Effector CD8-positive, alpha-beta T cell (primary cell): ENCODE data around the gene KRT16.
"Not testable (repeated sequence)": the region's sequence is repeated elsewhere in the genome, so short reads cannot be mapped to it uniquely, and the experiment has no call there.

ENCODE experiments used
- DNase-seq: peaks from one replicate; lab custom pipeline; 2025; lab: John Stamatoyannopoulos, UW

Gene KRT16

DNA sequence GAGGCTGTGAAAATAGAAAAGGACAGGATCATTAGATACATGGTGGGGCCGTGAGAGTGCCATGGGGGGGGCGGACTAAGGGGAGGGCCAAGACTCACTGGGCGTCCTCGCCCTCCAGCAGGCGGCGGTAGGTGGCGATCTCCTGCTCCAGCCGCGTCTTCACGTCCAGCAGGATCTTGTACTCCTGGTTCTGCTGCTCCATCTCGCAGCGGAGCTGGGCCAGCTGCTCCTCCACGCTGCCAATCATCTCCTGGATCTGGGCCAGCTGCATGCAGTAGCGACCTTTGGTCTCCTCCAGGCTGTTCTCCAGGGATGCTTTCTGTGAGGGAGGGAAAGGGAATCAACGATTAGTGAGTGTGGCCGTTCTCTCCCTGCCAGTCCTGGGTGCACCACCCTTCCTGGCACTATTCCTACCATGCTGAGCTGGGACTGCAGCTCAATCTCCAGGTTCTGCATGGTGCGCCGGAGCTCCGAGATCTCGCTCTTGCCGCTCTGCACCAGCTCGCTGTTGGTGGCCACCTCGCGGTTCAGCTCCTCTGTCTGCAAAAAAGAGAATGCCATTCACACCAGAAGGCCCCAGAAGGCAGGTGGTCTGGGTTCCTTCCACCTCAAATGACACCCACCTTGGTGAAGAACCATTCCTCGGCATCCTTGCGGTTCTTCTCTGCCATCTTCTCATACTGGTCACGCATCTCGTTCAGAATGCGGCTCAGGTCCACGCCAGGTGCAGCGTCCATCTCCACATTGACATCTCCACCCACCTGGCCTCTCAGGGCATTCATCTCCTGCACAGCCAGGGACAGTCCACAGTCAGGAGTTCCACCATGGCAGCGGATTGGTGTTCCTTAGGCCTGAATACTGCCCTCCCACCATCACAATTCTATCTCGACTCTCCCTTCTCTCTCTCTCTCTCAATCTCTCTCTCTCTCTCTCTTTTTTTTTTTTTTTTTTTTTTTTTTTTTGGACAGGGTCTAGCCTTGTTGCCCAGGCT lies 29.1 kb downstream of the KRT16 start:
- no peak for DNase-seq

DNA sequence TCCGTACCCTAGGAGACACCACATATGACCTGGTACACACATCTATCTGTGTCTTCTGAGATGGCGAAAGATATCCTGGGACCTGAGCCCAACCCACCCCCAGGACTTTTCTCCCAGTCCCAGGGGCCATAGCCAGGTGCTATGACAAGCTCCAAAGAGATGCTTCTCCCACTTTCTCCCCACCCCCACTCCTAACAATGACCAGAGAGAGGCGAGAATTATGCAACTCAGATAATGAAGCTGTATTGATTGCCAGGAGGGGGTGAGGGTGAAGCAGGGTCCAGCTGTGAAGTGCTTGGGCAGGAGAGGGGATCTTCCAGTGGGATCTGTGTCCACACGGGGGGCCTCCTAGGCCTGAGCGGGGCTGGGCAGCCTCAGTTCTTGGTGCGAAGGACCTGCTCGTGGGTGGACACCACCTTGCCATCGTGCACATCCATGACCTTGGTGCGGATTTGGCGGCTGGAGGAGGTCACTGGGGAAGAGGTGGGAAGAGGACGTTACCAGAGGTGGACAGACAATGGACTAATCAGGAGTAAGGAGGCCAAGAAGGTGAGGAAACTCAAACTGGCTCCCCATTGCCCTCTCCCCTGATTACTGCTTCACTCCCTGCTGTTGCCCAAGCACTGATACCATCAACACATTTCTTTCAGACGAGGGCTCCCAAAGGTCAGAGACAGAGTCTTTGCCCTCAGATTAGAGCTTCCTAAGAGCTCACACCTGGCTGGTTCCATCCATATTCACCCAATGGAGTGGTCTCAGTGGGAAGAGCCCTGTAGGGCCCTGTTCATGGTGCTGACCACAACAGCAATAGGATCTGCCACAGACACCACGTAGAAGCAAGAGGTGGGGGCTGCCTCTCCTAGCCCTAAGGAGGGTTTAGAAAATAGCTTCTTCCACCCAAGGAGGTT lies 30.3 kb downstream of the KRT16 start:
- DNase-seq, result not testable (repeated sequence)

DNA sequence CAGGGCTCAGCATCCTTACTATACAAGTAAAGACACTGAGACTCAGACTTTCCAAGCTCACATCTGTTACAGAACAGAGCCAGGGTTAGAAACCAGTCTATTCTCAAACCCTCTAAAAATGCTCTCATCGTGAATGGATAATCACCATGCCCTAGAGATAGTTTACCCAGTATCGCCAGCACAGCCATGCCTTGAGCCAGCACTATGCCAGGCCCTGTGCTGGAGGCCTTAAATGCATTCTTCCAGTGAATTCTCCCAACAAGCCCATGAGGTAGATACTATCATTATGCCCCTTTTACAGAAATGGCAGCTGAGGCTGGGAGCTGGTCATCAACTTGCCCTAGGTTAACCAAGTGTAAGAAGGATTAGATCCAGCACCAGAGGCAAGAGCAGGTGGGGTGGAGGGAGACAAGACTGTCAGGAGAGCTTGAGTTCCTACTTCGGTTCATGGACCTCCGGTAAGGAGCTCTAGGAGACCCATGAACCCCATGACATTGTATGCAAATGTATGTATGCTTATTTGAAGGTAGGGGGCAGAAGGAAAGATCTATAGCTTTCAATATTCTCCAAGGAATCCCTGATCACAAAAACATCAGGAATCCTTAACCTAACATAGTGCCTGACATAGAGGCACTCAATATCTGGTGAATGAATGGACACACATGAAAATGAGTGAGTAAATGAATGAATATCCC lies 31.1 kb downstream of the KRT16 start:
- DNase-seq, result no peak

DNA sequence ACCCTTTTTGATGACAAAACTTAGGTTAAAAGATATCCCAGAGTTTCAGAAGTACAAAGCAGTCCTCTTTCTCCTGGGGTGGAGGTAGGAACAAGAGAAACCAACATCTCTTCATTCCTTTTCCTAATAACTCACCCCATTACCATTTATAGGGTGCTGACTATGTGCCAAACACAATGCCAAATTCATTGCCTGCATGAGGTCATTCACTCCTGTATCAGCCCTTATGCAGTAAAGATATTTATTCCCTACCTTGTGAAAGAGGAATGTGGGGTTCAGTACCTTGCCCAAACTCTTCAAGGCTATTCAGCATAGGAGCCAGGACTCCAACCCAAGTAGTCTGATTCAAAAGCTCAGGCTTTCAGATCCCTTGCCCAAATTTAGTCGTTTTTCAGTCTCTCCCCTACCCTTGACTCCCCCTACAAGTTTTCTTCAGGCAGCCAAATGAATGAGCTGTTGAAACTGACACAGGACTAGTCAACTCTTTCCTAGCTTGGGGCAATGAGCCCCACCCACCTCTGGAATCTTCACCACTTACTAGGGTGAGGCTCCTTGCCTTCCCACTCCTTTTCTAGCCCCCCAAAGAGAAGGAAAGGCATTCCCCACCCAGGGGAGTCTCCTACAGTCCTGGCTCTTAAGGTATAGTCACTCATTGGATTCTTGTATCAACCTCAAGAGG lies 31.7 kb downstream of the KRT16 start:
- no peak for DNase-seq

DNA sequence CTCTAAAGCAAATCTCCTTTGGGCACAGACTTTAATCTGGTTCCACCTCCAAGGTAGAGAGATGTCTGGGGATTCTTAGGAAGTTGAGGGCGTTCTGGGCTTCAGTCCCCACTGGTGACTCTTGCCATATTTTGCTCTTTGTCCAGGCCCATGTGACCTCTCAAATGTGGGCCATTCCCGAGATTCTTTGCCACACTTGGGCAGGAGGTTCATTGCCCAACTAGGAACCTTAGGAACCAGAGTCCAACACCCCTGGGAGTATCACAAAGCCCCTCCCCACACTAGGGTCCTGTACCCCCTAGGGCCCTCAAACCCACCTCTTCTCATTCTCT lies 32.4 kb downstream of the KRT16 start:
- DNase-seq, result no peak

DNA sequence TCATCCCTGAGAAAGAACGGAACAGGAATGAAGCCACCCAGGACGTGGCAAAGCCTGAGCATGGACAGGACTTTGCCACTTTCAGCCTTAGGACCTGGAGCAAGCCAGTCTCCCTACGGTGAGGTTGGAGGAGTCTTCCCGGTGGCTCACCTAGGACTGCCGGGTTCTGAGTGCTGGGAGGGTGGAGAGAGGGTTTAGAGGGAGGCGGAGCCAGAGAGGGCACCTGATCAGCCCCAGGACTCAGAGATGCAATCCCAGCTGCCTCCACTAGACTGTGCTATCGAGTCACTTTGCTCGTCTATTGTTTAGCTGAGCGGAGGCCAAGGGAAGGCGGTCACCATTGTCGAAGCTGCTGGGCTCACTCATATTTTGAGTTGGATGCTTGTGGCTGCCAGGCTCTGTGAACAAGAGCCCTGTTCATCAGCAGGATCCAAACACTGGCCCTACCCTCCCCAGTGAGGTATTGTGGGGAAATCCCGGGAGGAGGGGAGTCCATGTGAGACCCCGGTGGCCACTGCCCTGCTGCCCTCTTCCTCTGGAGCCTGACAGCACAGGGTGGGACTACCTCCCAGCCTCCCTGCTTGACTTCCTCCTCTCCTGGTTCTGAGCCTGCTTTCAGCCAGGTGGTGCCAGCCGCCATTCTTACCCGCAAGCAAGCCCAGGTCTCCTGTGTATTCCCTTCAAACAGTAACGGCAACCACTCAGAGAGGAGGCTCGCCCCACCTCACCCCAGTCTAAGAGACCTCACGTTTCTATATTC lies 32.9 kb downstream of the KRT16 start:
- DNase-seq, result peak; percentile 8

DNA sequence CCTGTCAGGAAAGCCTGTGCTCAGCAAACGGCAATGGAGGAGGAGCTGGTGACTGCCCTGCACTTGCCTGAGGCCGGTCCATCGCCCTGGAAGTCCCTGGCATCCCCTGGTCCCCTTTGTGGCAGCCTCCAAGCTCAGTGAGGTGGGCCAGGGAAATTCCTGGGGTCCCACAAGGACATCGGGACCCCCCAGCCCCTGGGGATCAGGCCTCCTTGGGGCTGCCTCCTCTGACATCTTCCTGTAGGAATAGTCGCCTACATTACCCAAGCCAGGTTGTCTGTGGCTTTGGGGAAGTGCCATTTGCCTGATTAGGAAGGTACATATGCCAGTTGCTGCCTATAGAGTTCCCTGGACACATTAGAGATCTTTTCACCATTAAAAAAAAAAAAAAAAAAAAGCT lies 33.6 kb downstream of the KRT16 start:
- no peak for DNase-seq

DNA sequence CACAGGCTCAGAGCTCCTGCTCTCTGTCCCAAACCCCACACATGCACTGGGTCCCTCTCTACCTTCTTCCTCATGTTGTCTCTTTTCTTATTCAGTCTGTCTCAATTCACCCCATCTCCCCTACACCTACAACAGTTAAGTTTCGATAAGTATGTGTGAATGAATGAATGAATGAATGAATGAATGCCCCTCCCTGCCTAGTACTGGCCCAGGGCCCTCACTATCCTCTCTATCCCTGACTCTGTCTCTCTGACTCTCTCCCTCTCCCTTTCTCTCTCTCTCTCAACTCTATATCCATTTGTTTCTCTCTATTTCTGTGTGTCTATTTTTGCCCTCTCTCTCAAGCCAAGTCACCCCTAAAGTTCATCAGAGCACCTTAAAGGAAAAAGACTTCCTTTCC lies 34.0 kb downstream of the KRT16 start:
- DNase-seq, result no peak

DNA sequence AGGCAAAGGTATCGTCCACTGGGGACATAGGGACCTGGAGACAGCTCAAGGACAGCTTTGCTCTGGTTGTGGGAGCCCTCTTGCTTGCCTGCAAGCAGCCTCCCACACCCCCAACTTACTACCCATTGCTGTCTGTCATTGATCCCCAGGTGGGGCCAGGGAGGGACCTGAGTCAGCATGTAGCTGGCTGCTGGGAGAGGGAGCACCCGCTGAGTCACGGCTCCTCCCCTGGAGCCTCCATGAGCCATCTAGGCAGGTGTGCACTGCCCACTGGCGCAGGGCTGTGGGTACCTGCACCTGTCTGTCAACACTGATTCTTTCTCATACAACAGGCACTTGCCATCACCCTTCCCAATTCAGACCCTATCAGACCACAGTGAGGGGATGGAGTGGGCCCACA lies 35.8 kb downstream of the KRT16 start:
- DNase-seq, result not testable (repeated sequence)

DNA sequence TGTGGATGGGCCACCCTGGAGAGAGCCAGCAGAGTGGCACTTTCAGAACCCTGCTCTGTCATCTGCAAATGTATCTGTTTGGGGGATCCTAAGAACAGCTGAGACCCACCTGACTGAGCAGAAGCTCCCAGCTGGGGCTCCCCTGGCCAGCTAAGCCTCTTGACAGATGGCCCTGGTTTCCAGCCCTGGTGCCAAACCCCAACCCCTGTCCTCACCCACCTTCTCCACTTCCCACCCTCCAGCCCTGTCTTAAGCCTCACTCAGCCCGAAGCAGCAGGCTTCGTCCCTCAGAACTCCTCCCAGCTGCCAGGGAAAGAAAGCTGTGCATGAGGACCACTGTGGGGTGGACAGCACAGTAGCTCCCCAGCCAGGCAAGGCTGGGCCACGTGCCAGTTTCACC lies 37.2 kb downstream of the KRT16 start:
- no peak for DNase-seq

DNA sequence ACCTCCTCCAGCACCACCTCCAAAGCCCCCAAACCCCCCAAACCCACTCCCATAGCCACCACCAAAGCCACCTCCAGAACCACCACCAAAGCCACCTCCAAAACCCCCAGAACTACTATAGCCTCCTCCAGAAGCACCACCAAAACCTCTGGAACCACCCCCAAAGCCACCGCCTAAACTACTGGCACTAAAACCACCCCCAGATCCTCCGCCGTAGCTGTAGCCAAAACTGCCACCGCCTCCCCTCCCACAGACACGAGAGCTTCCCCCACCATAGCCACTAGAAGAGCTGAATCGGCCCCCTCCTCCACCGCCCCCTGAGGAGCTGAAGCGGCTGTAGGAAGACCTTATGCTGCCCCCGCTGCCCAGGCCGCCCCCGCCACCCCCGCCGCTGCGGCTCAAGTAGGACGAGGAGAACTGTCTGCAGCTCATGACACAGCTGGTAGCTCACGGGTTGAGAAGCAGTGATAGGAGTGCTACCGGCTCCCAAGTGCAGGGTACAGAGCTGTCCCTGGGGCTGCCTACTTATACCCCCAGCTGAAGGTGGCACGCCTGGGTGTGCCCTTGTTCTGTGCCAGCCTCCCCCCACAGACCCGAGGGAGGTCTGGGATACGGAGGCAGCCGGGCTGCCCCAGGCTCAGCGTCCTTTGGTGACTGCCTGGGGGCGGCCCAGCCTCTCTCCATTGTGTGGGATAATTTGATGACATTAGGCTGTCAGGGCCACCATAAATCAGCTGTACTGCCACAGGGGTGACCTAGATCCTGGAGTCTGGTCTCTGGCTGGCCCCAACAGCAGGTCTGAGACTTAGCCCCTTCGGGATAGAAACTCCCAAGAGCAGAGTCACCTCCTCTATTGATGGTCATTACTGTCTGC lies 40.8 kb downstream of the KRT16 start, which contains the start of gene KRT9:
Gene KRT9, minus strand, starts transcription at position 499 of the 874 bp plus-strand sequence. Its CDS starts 67 bp downstream, at position 432.
- no peak for DNase-seq

DNA sequence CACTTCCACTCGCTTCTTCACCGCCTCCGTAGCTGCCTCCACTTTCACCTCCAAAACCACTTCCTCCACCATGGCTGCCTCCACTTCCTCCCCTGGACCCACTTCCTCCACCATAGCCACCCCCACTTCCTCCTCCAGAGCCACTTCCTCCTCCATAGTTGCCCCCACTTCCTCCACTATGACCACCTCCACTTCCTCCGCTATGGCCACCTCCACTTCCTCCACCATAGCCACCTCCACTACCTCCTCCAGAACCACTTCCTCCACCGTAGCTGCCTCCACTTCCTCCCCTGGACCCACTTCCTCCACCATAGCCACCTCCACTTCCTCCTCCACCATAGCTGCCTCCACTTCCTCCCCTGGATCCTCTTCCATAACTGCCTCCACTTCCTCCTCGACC lies 45.2 kb downstream of the KRT16 start:
- no peak for DNase-seq

DNA sequence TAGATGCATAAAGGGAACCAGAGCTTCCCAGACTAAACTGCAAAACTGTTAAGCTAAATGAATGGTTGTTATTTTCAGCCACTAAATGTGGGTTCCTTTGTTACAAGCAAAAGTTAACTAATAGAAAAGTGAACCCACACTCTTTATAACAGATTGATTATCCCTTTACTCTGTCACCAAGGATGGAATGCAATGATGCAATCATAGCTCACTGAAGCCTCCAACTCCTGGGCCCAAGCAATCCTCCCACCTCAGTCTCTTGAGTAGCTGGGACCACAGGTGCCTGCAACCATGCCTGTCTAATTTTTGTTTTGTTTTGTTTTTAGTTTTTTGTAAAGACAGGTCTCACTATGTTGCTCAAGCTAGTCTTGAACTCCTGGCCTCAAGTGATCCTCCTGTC lies 47.2 kb downstream of the KRT16 start:
- no peak for DNase-seq

DNA sequence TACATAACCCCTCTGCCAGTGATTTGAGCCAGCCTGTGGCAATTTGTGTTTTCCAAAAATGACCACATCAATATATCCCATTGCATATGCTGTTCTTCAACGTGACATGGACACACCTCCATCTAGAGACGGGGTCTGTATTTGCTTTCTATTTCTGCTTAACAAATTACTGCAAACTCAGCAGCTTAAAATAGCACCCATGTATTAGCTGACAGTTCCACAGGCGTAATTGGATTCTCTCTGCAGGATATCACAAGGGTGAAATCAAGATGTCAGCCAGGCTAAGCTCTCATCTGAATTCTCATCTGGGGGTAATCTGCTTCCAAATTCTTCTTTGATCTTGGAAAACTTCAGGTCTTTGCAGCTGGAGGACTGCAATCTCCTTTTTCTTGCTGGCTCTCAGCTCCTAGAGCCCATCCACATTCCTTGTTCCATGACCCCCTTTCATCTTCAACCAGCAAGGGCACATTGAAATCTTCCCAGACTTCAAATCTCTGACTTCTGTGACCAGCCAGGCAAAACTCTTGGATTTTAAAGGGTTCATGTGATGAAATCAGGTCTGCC lies 48.9 kb downstream of the KRT16 start:
- no peak for DNase-seq

DNA sequence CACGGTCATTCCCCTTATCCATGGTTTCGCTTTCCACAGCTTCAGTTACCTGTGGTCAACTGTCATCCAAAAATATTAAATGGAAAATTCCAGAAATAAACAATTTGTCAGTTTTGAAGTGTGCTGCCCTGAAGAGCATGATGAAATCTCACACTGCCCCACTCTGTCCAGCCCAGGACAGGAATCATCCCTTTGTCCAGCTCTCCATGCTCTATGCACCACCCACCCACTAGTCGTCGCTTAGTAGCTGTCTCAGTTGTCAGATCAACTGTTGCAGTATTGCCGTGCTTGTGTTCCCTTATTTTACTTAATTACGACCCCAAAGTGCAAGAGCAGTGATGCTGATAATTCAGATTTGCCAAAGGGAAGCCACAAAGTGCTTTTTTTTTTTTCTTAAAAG lies 51.0 kb downstream of the KRT16 start:
- no peak for DNase-seq
